Esophagus squamous epithelium (tissue), 5 donors: ENCODE results near the gene PLAAT4. TPM values are rescaled to one million over a fixed set of nuclear protein-coding genes. Genes with fewer than 3 reads are reported as not detected.
A peak's percentile ranks its signal among the peaks of the same experiment; 100 is the strongest.
"Not testable (repeated sequence)": the region's sequence is repeated elsewhere in the genome, so short reads cannot be mapped to it uniquely, and the experiment has no call there.

ENCODE experiments used
- DNase-seq: peaks from one replicate; lab custom pipeline; 2025; lab: John Stamatoyannopoulos, UW
- H3K27ac ChIP-seq, 4 donors: fragments of 200-600 bp; sonication (generic); one replicate each; pipeline ENCODE4 v1.5.1; 2016 to 2019; ENCODE audit warnings: mild to moderate bottlenecking in 1 of 4
- H3K27me3 ChIP-seq, 4 donors: fragments of 200-600 bp; sonication (generic); 1 replicate in 3 of 4; 2 replicates in 1 of 4; pipeline versions ENCODE4 v1.5.1 to v1.6.0; 2017 to 2021; ENCODE audit warnings: antibody characterized with exemption in 1 of 4
- H3K36me3 ChIP-seq, 3 donors: fragments of 200-600 bp; sonication (generic); one replicate each; pipeline ENCODE4 v1.5.1; 2016 to 2019
- H3K4me1 ChIP-seq, 3 donors: fragments of 200-600 bp; sonication (generic); one replicate each; pipeline ENCODE4 v1.5.1; 2017 to 2019
- H3K4me3 ChIP-seq, 4 donors: fragments of 200-600 bp; sonication (generic); 1 replicate in 3 of 4; 2 replicates in 1 of 4; pipeline ENCODE4 v1.5.1; 2016 to 2019; ENCODE audit warnings: mild to moderate bottlenecking in 2 of 4, moderate library complexity in 1 of 4
- H3K9me3 ChIP-seq, 3 donors: fragments of 200-600 bp; sonication (generic); one replicate each; pipeline ENCODE4 v1.5.1; 2016 to 2019
- POLR2A ChIP-seq, 4 donors: fragments of 450-650 bp; IDR thresholded peaks; one replicate each; pipeline ENCODE4 v1.6.1; 2017; ENCODE audit warnings: antibody characterized with exemption in 4 of 4, mild to moderate bottlenecking in 4 of 4, moderate library complexity in 3 of 4
- WGBS, 2 donors: methylation state at CpG; one replicate each; pipeline ENCODE4 v1.1.5; 2018; 5-methylcytosine and 5-hydroxymethylcytosine counted together
- intact Hi-C: fragments of 100-400 bp; cut with DNase I; formaldehyde crosslinking; loops from one replicate; pipeline ENCODE4 v1.15.0; 2022
- total RNA-seq, 4 donors: library from RNA; depleted of rRNA; stranded (reverse); fragments of >200 nt; gene quantifications; one replicate each; pipeline ENCODE4 v1.1.0, GENCODE V29; 2016
- TF ChIP-seq, protein P1 (sequence below), 6 experiments: fragments of 450-650 bp in 4 of 6; fragments of 200-600 bp in 2 of 6; sonication (generic) in 2 of 6; IDR thresholded peaks; one replicate each; pipeline ENCODE4 v1.5.1; 2016 to 2019; ENCODE audit warnings: antibody characterized with exemption in 6 of 6, mild to moderate bottlenecking in 4 of 6, moderate library complexity in 4 of 6
- donor health status: DM: yes; HTN: yes; CAD: no.

PLAAT4 gene
- total RNA-seq, 4 donors from 2014 or later = 3.9 to 32.6 (median 11.7) TPM

GRCh38 chr11:63549411-63549810 is 12.8 kb downstream of the PLAAT4 start:
- H3K4me1 ChIP-seq = peaks cover 0 to 16% (median 0%) of the 10 kb centered on the region in 3 donors
- peaks cover 0 to 32% (median 4%) of the 10 kb centered on the region in 3 donors for H3K36me3 ChIP-seq
- no peaks in the 10 kb centered on the region for H3K27me3 ChIP-seq
- TF ChIP-seq POLR2A (IDR thresholded peaks at IDR 0.05) = no peak
- TF ChIP-seq, protein P1, sequence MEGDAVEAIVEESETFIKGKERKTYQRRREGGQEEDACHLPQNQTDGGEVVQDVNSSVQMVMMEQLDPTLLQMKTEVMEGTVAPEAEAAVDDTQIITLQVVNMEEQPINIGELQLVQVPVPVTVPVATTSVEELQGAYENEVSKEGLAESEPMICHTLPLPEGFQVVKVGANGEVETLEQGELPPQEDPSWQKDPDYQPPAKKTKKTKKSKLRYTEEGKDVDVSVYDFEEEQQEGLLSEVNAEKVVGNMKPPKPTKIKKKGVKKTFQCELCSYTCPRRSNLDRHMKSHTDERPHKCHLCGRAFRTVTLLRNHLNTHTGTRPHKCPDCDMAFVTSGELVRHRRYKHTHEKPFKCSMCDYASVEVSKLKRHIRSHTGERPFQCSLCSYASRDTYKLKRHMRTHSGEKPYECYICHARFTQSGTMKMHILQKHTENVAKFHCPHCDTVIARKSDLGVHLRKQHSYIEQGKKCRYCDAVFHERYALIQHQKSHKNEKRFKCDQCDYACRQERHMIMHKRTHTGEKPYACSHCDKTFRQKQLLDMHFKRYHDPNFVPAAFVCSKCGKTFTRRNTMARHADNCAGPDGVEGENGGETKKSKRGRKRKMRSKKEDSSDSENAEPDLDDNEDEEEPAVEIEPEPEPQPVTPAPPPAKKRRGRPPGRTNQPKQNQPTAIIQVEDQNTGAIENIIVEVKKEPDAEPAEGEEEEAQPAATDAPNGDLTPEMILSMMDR (IDR thresholded peaks at IDR 0.05) = no peak
- H3K27ac ChIP-seq = no peak overlapping the region
- DNase-seq = no peak
- intact Hi-C loops = no loop called here
- no peak overlapping the region for H3K4me3 ChIP-seq
- WGBS, 2 donors = 87 to 92% methylated on average over 3 of the region's 4 CpGs
- H3K9me3 ChIP-seq = no peaks in the 10 kb centered on the region

GRCh38 chr11:63550156-63550700 is 13.6 kb downstream of the PLAAT4 start:
- 93% methylated on average over 5 of the region's 31 CpGs; no CpG with 5 or more reads in 1 of the 2 donors for WGBS, 2 donors
- H3K27ac ChIP-seq, H3K4me3 ChIP-seq, H3K9me3 ChIP-seq, DNase-seq, H3K27me3 ChIP-seq, intact Hi-C loops: not testable (repeated sequence)
- Histone ChIP-seq H3K36me3 (peaks cover 0 to 24% (median 0%) of the 10 kb centered on the region in 3 donors), H3K4me1 (peaks cover 0 to 16% (median 0%) of the 10 kb centered on the region in 3 donors)

DNA sequence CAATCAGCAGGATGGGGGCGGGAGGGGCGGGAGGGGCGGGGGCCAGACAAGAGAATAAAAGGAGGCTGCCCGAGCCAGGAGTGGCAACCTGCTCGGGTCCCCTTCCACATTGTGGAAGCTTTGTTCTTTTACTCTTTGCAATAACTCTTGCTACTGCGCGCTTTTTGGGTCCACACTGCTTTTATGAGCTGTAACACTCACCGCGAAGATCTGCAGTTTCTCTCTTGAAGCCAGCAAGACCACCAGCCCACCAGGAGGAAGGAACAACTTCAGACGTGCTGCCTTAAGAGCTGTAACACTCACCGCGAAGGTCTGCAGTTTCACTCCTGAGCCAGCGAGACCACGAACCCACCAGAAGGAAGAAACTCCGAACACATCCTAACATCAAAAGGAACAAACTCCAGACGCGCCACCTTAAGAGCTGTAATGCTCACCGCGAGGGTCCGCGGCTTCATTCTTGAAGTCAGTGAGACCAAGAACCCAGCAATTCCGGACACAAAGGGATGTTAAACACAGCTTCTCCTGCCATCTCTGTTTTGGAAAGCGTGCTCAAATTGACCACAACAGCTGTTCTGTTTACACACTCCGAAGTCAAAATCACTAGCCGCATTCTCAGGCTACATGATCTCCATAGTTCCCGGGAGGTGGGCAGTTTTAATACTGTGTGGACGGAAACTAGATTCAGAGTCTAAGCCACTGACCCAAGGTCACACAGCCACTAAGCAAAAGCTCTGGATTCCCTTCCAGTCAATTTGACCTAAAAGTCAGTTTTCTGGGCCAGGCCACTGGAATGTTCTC is 14.7 kb downstream of the PLAAT4 start:
- Histone ChIP-seq H3K27ac (no peak overlapping the region), H3K4me1 (peaks cover 0 to 16% (median 0%) of the 10 kb centered on the region in 3 donors), H3K4me3 (no peak overlapping the region), H3K27me3 (no peaks in the 10 kb centered on the region), H3K9me3 (no peaks in the 10 kb centered on the region), H3K36me3 (peaks cover 0 to 13% (median 0%) of the 10 kb centered on the region in 3 donors)
- 67 to 86% methylated on average over 17 to 23 of the region's 27 CpGs for WGBS, 2 donors
- TF ChIP-seq, protein P1 (IDR thresholded peaks at IDR 0.05) = no peak
- no peak for TF ChIP-seq POLR2A (IDR thresholded peaks at IDR 0.05)
- no peak for DNase-seq
- intact Hi-C loops = no loop called here

GRCh38 chr11:63551889-63552266 is 15.3 kb downstream of the PLAAT4 start:
- 84 to 91% methylated on average over 3 to 6 of the region's 6 CpGs for WGBS, 2 donors
- no peak for DNase-seq
- no peaks in the 10 kb centered on the region for H3K27me3 ChIP-seq
- no peaks in the 10 kb centered on the region for H3K9me3 ChIP-seq
- peaks cover 0 to 8% (median 0%) of the 10 kb centered on the region in 3 donors for H3K36me3 ChIP-seq
- intact Hi-C loops = no loop called here
- TF ChIP-seq, protein P1 (IDR thresholded peaks at IDR 0.05) = no peak
- no peak for TF ChIP-seq POLR2A (IDR thresholded peaks at IDR 0.05)
- no peak overlapping the region for H3K4me3 ChIP-seq
- H3K4me1 ChIP-seq = peaks cover 0 to 16% (median 0%) of the 10 kb centered on the region in 3 donors
- no peak overlapping the region for H3K27ac ChIP-seq

- intact Hi-C loops = no loop called here
- H3K27ac ChIP-seq = peak overlapping the region in 3 of 4 donors; percentile 2 to 31 (median 22)
- no peaks in the 10 kb centered on the region for H3K36me3 ChIP-seq
- no peaks in the 10 kb centered on the region for H3K9me3 ChIP-seq
- H3K27me3 ChIP-seq = no peaks in the 10 kb centered on the region
- 78 to 85% methylated on average over 5 to 7 of the region's 7 CpGs for WGBS, 2 donors
- no peak for DNase-seq
- no peak overlapping the region for H3K4me3 ChIP-seq
- peaks cover 0 to 16% (median 0%) of the 10 kb centered on the region in 3 donors for H3K4me1 ChIP-seq
- no peak for TF ChIP-seq POLR2A (IDR thresholded peaks at IDR 0.05)
- TF ChIP-seq, protein P1 (IDR thresholded peaks at IDR 0.05) = no peak
Measured at GRCh38 chr11:63552921-63553320, 16.3 kb downstream of the PLAAT4 start.
